OCI-LY7 (cell line): ENCODE measurements around the gene SBF1. TPM values are rescaled to one million over a fixed set of nuclear protein-coding genes. Genes with fewer than 3 reads are reported as not detected.
A peak's percentile ranks its signal among the peaks of the same experiment; 100 is the strongest.

Experiments used
- Bru-seq: library from RNA; stranded (reverse); fragments of 400-500 nt; gene quantifications from one replicate; lab custom pipeline; 2021; lab: Mats Ljungman, UMichigan
- BruChase-seq, 2 experiments: library from RNA; stranded (reverse); fragments of 400-500 nt; gene quantifications; one replicate each; lab custom pipeline; 2021; lab: Mats Ljungman, UMichigan
- BruUV-seq: library from RNA; stranded (reverse); fragments of 400-500 nt; replicated peaks from 2 replicates; lab custom pipeline; 2021; lab: Mats Ljungman, UMichigan
- CTCF ChIA-PET: fragments of 300-600 bp; sonication (Branson Sonifier 250); formaldehyde crosslinking; loops from one replicate; lab custom pipeline; 2022; ENCODE audit warnings: antibody characterized with exemption; ENCODE audit not compliant: unreplicated experiment; lab: Charles Lee
- POLR2A ChIA-PET: fragments of 300-600 bp; sonication (Branson Sonifier 250); formaldehyde crosslinking; loops from one replicate; lab custom pipeline; 2022; ENCODE audit warnings: antibody characterized with exemption; lab: Charles Lee
- DNase-seq: peaks from one replicate; pipeline ENCODE4 v3.0.0-alpha.2; 2015; ENCODE audit warnings: low spot score
- H2AFZ ChIP-seq: fragments of 200-600 bp; sonication (generic), shearing (Covaris generic); 2 replicates; pipeline ENCODE4 v1.6.1; 2014; ENCODE audit warnings: mild to moderate bottlenecking, antibody characterized with exemption, low read length, moderate library complexity
- H3K27ac ChIP-seq: fragments of 200-600 bp; sonication (generic); 2 replicates; pipeline ENCODE4 v1.5.1; 2014; ENCODE audit warnings: mixed run types, low read depth, mild to moderate bottlenecking, moderate library complexity, low read length, inconsistent platforms; ENCODE audit not compliant: poor library complexity, severe bottlenecking
- H3K36me3 ChIP-seq: fragments of 200-600 bp; sonication (generic); 2 replicates; pipeline ENCODE4 v1.6.1; 2014; ENCODE audit warnings: mild to moderate bottlenecking, antibody characterized with exemption, low read length, moderate library complexity, mixed read lengths; ENCODE audit not compliant: insufficient read depth
- H3K4me1 ChIP-seq: fragments of 200-600 bp; sonication (generic); 2 replicates; pipeline ENCODE4 v1.5.1; 2014; ENCODE audit warnings: mild to moderate bottlenecking, low read length; ENCODE audit not compliant: insufficient read depth, poor library complexity, severe bottlenecking
- H3K4me2 ChIP-seq: fragments of 200-600 bp; sonication (generic); 2 replicates; pipeline ENCODE4 v1.6.1; 2014; ENCODE audit warnings: mild to moderate bottlenecking, low read length
- H3K4me3 ChIP-seq: fragments of 200-600 bp; sonication (generic); 2 replicates; pipeline ENCODE4 v1.5.1; 2014; ENCODE audit warnings: mild to moderate bottlenecking, low read depth, low read length; ENCODE audit not compliant: poor library complexity, severe bottlenecking
- H3K79me2 ChIP-seq: fragments of 200-600 bp; sonication (generic); 2 replicates; pipeline ENCODE4 v1.6.1; 2016; ENCODE audit warnings: low read depth, mild to moderate bottlenecking, low read length, moderate library complexity, mixed read lengths; ENCODE audit not compliant: insufficient read depth
- H3K9me2 ChIP-seq: fragments of 200-600 bp; sonication (generic); 2 replicates; pipeline ENCODE4 v1.6.1; 2016; ENCODE audit warnings: mild to moderate bottlenecking, low read length, mixed read lengths; ENCODE audit not compliant: insufficient read depth
- H3K9me3 ChIP-seq: fragments of 200-600 bp; sonication (generic); 2 replicates; pipeline ENCODE4 v1.6.1; 2014; ENCODE audit warnings: mild to moderate bottlenecking, mixed run types, low read length, mixed read lengths
- H4K20me1 ChIP-seq: fragments of 200-600 bp; sonication (generic); 2 replicates; pipeline ENCODE4 v1.6.1; 2014; ENCODE audit warnings: mild to moderate bottlenecking, antibody characterized with exemption, low read length, moderate library complexity, mixed read lengths; ENCODE audit not compliant: insufficient read depth
- EZH2phosphoT487 ChIP-seq: fragments of 200-600 bp; sonication (generic); IDR thresholded peaks from 2 replicates; pipeline ENCODE4 v1.6.1; 2018; ENCODE audit warnings: low read depth, borderline replicate concordance, mild to moderate bottlenecking, mixed run types, antibody characterized with exemption, low read length, moderate library complexity, mixed read lengths
- intact Hi-C: fragments of 100-400 bp; cut with micrococcal nuclease; formaldehyde crosslinking; loops from one replicate; pipeline ENCODE4 v1.10.0; 2022; ENCODE audit not compliant: unreplicated experiment
- long read RNA-seq: library from polyadenylated mRNA; stranded (forward); transcript quantifications from one replicate; pipeline ENCODE4 v2.0.0, GENCODE V29; 2022
- total RNA-seq, 2 experiments: library from RNA; depleted of rRNA in 1 of 2; stranded (reverse); fragments of >200 nt in 1 of 2; shearing (Covaris generic) in 1 of 2; gene quantifications; 2 replicates each; pipeline ENCODE4 v1.2.3, GENCODE V29; 2014 to 2022
- TF ChIP-seq, protein P1 (sequence below): fragments of 200-600 bp; sonication (generic); conservative IDR thresholded peaks from 2 replicates; pipeline ENCODE4 v1.5.1; 2014; ENCODE audit warnings: mild to moderate bottlenecking, antibody characterized with exemption, low read length, moderate library complexity, mixed read lengths

Gene SBF1, protein sequence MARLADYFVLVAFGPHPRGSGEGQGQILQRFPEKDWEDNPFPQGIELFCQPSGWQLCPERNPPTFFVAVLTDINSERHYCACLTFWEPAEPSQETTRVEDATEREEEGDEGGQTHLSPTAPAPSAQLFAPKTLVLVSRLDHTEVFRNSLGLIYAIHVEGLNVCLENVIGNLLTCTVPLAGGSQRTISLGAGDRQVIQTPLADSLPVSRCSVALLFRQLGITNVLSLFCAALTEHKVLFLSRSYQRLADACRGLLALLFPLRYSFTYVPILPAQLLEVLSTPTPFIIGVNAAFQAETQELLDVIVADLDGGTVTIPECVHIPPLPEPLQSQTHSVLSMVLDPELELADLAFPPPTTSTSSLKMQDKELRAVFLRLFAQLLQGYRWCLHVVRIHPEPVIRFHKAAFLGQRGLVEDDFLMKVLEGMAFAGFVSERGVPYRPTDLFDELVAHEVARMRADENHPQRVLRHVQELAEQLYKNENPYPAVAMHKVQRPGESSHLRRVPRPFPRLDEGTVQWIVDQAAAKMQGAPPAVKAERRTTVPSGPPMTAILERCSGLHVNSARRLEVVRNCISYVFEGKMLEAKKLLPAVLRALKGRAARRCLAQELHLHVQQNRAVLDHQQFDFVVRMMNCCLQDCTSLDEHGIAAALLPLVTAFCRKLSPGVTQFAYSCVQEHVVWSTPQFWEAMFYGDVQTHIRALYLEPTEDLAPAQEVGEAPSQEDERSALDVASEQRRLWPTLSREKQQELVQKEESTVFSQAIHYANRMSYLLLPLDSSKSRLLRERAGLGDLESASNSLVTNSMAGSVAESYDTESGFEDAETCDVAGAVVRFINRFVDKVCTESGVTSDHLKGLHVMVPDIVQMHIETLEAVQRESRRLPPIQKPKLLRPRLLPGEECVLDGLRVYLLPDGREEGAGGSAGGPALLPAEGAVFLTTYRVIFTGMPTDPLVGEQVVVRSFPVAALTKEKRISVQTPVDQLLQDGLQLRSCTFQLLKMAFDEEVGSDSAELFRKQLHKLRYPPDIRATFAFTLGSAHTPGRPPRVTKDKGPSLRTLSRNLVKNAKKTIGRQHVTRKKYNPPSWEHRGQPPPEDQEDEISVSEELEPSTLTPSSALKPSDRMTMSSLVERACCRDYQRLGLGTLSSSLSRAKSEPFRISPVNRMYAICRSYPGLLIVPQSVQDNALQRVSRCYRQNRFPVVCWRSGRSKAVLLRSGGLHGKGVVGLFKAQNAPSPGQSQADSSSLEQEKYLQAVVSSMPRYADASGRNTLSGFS (N-terminal part only)
- total RNA-seq (2014; rRNA removed; shearing (Covaris generic)), result 134 and 177 TPM in 2 replicates
- 160 and 181 TPM in 2 replicates for total RNA-seq (2022)
- percentile 60 among the genes with signal in this experiment for Bru-seq, nascent RNA
- percentile 86 among the genes with signal in this experiment for BruChase-seq, experiment 1, labeled RNA remaining after a 6-hour chase
- percentile 78 among the genes with signal in this experiment for BruChase-seq, experiment 2, labeled RNA remaining after a 2-hour chase
- long read RNA-seq, full-length matches to known transcripts, result 171 of 535 reads
- long read RNA-seq, partial matches to known transcripts, result 71 of 535 reads
- long read RNA-seq, other reads (novel, unspliced or antisense), result 293 of 535 reads

DNA sequence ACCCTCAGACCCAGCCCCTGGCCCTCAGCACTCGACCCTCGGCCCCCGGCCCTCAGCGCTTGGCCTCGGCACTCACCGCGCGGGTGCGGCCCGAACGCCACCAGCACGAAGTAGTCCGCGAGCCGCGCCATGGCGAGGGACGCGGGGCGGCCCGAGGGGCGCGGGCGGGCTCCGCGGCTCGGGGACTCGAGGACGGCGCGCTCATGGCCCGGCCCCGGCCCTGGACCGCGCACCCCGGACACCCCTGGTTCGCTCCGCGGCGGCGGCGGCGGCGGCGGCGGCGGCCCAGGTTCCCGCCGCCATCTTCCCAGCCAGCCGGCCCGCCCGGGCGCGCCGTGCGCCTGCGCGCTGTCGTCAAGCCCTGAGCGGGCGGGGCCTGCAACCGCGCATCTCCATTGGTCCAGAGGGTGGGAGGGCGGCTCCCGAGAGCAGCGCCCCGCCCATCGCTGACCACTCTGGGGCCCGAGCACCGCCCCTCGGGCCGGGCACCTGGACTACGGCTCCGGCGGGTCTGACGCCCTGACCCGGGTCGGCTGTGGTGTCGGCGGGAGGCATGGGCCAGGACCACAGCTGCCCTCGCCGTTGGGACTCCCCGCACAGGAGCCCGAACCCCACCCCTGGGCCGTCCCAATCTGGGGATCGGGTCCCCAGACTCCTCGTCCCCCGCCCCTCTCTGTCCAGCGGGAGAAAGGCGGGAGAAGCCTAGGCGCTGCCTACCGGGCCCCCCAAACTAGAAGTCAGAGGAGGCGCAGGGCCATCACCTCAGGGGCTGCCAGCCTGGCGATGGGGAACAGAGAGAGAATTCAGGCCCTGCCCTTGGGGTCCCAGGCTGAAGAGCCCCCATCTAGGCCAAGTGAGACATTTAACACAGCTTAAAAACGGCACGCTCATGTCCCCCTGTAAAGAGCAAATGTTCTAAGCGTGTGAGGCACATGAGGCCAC, at the start of gene SBF1:
Gene SBF1, minus strand, starts transcription at position 326 of the 942 bp plus-strand sequence. Its CDS starts 195 bp downstream, at position 131.
- peak within 1 kb of the TSS; percentile 99 for H3K4me2 ChIP-seq
- H2AFZ ChIP-seq, result peak within 1 kb of the TSS; percentile 59
- H3K9me3 ChIP-seq, result no peaks in the 10 kb centered on the region
- H3K27ac ChIP-seq, result peak within 1 kb of the TSS; percentile 95
- peak within 1 kb of the TSS; percentile 96 for H3K4me3 ChIP-seq
- ChIA-PET CTCF (no interaction called here), POLR2A (no interaction called here)
- peaks cover 6% of the 10 kb centered on the region; the same call in 1 of the 2 replicates for H4K20me1 ChIP-seq
- TF ChIP-seq, protein P1, sequence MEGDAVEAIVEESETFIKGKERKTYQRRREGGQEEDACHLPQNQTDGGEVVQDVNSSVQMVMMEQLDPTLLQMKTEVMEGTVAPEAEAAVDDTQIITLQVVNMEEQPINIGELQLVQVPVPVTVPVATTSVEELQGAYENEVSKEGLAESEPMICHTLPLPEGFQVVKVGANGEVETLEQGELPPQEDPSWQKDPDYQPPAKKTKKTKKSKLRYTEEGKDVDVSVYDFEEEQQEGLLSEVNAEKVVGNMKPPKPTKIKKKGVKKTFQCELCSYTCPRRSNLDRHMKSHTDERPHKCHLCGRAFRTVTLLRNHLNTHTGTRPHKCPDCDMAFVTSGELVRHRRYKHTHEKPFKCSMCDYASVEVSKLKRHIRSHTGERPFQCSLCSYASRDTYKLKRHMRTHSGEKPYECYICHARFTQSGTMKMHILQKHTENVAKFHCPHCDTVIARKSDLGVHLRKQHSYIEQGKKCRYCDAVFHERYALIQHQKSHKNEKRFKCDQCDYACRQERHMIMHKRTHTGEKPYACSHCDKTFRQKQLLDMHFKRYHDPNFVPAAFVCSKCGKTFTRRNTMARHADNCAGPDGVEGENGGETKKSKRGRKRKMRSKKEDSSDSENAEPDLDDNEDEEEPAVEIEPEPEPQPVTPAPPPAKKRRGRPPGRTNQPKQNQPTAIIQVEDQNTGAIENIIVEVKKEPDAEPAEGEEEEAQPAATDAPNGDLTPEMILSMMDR, result no peak
- no peak for TF ChIP-seq EZH2phosphoT487
- peaks cover 16% of the 10 kb centered on the region; the same call in 1 of the 2 replicates for H3K36me3 ChIP-seq
- DNase-seq, result peak; percentile 92
- H3K4me1 ChIP-seq, result peaks cover 46% of the 10 kb centered on the region
- H3K79me2 ChIP-seq, result peaks cover 36% of the 10 kb centered on the region
- H3K9me2 ChIP-seq, result no peaks in the 10 kb centered on the region
- BruUV-seq, result no TSS peak
- intact Hi-C loops, result loop anchor here (2.0 to 10.0 kb wide), 3 partner anchors 32 to 283 kb away; partner anchors contain the start of genes LMF2 and TUBGCP6
